ENCODE results near the gene CCDC195. TPM values are rescaled to one million over a fixed set of nuclear protein-coding genes. Genes with fewer than 3 reads are reported as not detected.

The CCDC195 gene
- total RNA-seq, 1 donor from 2014 or later, result not detected

GRCh38 chr2:224685121-224685520, 31.0 kb downstream of the CCDC195 start:
- Histone ChIP-seq H3K4me3 (no peak overlapping the region), H3K79me2 (ENCODE audit: low read depth) (no peaks in the 10 kb centered on the region), H3K9me3 (ENCODE audit: low read depth) (no peaks in the 10 kb centered on the region), H3F3A (ENCODE audit: low read depth) (no peaks in the 10 kb centered on the region), H3K27me3 (no peaks in the 10 kb centered on the region), H3K36me3 (no peaks in the 10 kb centered on the region), H2AFZ (replicated peaks) (no peak overlapping the region), H3K9ac (no peak overlapping the region), H3K4me2 (no peak overlapping the region), H4K20me1 (ENCODE audit: low read depth) (no peaks in the 10 kb centered on the region), H3K27ac (no peak overlapping the region), H3K4me1 (no peaks in the 10 kb centered on the region)
- Mint-ChIP-seq H3K4me3 (no peak overlapping the region), H3K27ac (no peak overlapping the region), H3K36me3 (no peaks in the 10 kb centered on the region), H3K4me1 (peaks cover 7% of the 10 kb centered on the region), H3K27me3 (ENCODE audit: insufficient read depth, low read depth) (no peaks in the 10 kb centered on the region), H3K9me3 (no peaks in the 10 kb centered on the region)
- TF ChIP-seq CTCF (IDR thresholded peaks at IDR 0.05), result no peak
- no peak for TF ChIP-seq EZH2phosphoT487 (IDR thresholded peaks at IDR 0.05)
- no peak for TF ChIP-seq EZH2 (IDR thresholded peaks at IDR 0.05)
- no peak for DNase-seq (ENCODE audit: low spot score)

- no peaks in the 10 kb centered on the region for H3K36me3 Mint-ChIP-seq
- no peaks in the 10 kb centered on the region for H3K9me3 ChIP-seq (ENCODE audit: low read depth)
- H3K4me1 Mint-ChIP-seq, result peaks cover 9% of the 10 kb centered on the region
- H3K27me3 Mint-ChIP-seq (ENCODE audit: insufficient read depth, low read depth), result no peaks in the 10 kb centered on the region
- H3K4me2 ChIP-seq, result no peak overlapping the region
- H3K4me3 Mint-ChIP-seq, result no peak overlapping the region
- no peaks in the 10 kb centered on the region for H4K20me1 ChIP-seq (ENCODE audit: low read depth)
- no peaks in the 10 kb centered on the region for H3K27me3 ChIP-seq
- H3K4me3 ChIP-seq, result no peak overlapping the region
- H3K4me1 ChIP-seq, result no peaks in the 10 kb centered on the region
- no peak overlapping the region for H3K27ac ChIP-seq
- H3F3A ChIP-seq (ENCODE audit: low read depth), result no peaks in the 10 kb centered on the region
- no peak for TF ChIP-seq EZH2 (IDR thresholded peaks at IDR 0.05)
- no peak for TF ChIP-seq CTCF (IDR thresholded peaks at IDR 0.05)
- TF ChIP-seq EZH2phosphoT487 (IDR thresholded peaks at IDR 0.05), result no peak
- H3K9me3 Mint-ChIP-seq, result no peaks in the 10 kb centered on the region
- H3K27ac Mint-ChIP-seq, result no peak overlapping the region
- H2AFZ ChIP-seq (replicated peaks), result no peak overlapping the region
- DNase-seq (ENCODE audit: low spot score), result no peak
- no peaks in the 10 kb centered on the region for H3K36me3 ChIP-seq
- H3K9ac ChIP-seq, result no peak overlapping the region
- no peaks in the 10 kb centered on the region for H3K79me2 ChIP-seq (ENCODE audit: low read depth)
These were observed 34.0 kb downstream of the CCDC195 start for GRCh38 chr2:224682134-224682533.

GRCh38 chr2:224671731-224672130, 44.4 kb downstream of the CCDC195 start:
- no peak for TF ChIP-seq EZH2 (IDR thresholded peaks at IDR 0.05)
- TF ChIP-seq CTCF (IDR thresholded peaks at IDR 0.05), result no peak
- TF ChIP-seq EZH2phosphoT487 (IDR thresholded peaks at IDR 0.05), result no peak
- Histone ChIP-seq H3F3A (ENCODE audit: low read depth) (peaks cover 14% of the 10 kb centered on the region), H3K4me1 (peaks cover 22% of the 10 kb centered on the region), H3K27me3 (no peaks in the 10 kb centered on the region), H3K9ac (no peak overlapping the region), H3K79me2 (ENCODE audit: low read depth) (no peaks in the 10 kb centered on the region), H2AFZ (replicated peaks) (no peak overlapping the region), H3K27ac (no peak overlapping the region), H3K4me2 (no peak overlapping the region), H3K36me3 (no peaks in the 10 kb centered on the region), H3K4me3 (no peak overlapping the region), H3K9me3 (ENCODE audit: low read depth) (no peaks in the 10 kb centered on the region), H4K20me1 (ENCODE audit: low read depth) (no peaks in the 10 kb centered on the region)
- Mint-ChIP-seq H3K36me3 (no peaks in the 10 kb centered on the region), H3K27ac (no peak overlapping the region), H3K4me3 (no peak overlapping the region), H3K27me3 (ENCODE audit: insufficient read depth, low read depth) (no peaks in the 10 kb centered on the region), H3K4me1 (peaks cover 6% of the 10 kb centered on the region), H3K9me3 (no peaks in the 10 kb centered on the region)
- no peak for DNase-seq (ENCODE audit: low spot score)
